GOT3 (cell line): Measurements from ENCODE around the gene DLD.
"Not testable (repeated sequence)": the region's sequence is repeated elsewhere in the genome, so short reads cannot be mapped to it uniquely, and the experiment has no call there.

Source experiments
- DNase-seq: peaks from one replicate; lab custom pipeline; 2025; ENCODE audit warnings: mixed read lengths; lab: John Stamatoyannopoulos, UW

Gene DLD

GRCh38 chr7:107945332-107945731 is 54.3 kb downstream of the DLD start:
- no peak for DNase-seq

DNA sequence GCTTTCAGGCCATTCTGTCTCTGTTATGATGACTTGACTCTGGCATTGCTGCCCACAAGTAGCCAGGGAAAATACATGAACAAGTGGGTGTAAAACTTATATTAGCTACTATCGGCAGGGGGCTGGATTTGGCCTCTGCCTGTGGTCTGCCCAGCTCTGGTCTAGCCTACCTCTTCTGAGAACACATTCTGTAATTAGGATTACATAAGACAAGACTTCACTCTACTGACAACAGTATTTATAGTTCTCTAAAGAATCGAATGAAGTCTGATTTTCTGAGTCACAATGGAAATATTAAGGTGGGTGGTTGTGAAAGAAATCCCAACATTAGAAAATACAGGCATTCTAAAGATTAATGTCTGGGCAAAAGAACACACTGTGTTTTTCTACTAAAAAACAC is 55.5 kb downstream of the DLD start:
- no peak for DNase-seq

GRCh38 chr7:107946881-107947280 is 55.9 kb downstream of the DLD start:
- DNase-seq = no peak

GRCh38 chr7:107948645-107949442 is 57.9 kb downstream of the DLD start:
- DNase-seq = no peak

- DNase-seq = no peak
Observed at GRCh38 chr7:107949443-107949935, 58.5 kb downstream of the DLD start.

- DNase-seq = no peak
Observed at GRCh38 chr7:107951172-107951787, 60.3 kb downstream of the DLD start.

- no peak for DNase-seq
Observed at GRCh38 chr7:107951896-107952295, 60.9 kb downstream of the DLD start.

GRCh38 chr7:107953265-107953923 is 62.4 kb downstream of the DLD start:
- no peak for DNase-seq

- DNase-seq = no peak
Observed at GRCh38 chr7:107953924-107954303, 62.9 kb downstream of the DLD start.

- no peak for DNase-seq
Observed at GRCh38 chr7:107955394-107955793, 64.4 kb downstream of the DLD start.

- not testable (repeated sequence) for DNase-seq
Observed at GRCh38 chr7:107956950-107957349, 66.0 kb downstream of the DLD start.

DNA sequence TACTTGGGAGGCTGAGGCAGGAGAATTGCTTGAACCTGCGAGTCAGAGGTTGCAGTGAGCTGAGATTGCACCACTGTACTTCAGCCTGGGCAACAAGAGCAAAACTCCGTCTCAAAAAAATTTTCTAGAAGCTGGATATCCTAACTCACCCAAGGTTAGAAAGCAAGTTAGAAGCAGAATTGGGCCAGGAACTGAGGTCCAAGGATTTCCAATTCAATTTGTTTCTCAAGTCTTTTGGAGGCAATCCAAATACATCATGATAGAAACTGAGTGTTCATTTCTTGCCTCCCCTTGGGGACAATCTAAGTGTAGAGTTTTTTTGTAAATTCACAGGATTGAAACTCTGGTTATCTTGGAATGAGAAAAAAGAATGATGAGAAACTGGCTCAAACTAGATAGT is 66.5 kb downstream of the DLD start:
- DNase-seq = no peak

- no peak for DNase-seq
Observed at GRCh38 chr7:107958764-107959526, 68.0 kb downstream of the DLD start.

- no peak for DNase-seq
Observed at GRCh38 chr7:107959527-107959898, 68.5 kb downstream of the DLD start.

- no peak for DNase-seq
Observed at GRCh38 chr7:107960272-107960671, 69.3 kb downstream of the DLD start.

DNA sequence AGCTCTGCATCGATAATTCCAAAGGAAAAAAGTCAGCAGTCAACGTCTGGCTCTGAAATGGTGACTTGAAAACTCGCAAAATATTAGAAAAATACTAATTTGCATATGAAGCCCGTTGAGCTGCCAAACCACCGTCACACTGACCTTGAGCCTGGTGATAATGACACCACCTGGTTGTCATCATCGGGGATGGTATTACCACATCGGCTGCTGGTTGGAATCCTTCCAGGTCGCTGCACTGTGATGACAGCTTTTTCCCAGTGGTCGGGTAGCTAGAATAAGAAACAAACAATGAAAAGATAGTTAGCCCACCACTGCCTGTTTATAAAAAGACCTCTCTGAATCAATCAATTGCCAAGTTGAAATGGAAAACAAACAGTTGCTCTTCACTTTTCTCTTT is 70.4 kb downstream of the DLD start:
- no peak for DNase-seq

DNA sequence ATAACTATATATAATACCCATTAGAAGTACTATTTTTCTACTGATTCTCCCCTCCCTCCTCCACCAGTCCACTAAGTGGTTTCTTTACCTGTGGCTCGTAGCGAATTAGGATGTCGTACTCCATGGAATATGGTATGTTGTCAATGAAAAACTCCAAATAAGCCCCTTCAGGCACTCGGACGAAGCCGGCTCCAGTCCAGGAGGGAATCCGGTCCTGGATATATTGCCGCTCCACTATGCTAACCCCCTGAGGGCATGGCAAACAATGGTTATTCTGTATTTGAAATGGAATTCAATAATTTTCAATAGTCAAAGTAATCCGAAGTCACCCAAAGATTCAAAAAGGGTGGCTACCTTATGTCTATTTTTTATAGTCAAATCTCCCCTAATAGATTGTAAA is 71.8 kb downstream of the DLD start:
- no peak for DNase-seq

DNA sequence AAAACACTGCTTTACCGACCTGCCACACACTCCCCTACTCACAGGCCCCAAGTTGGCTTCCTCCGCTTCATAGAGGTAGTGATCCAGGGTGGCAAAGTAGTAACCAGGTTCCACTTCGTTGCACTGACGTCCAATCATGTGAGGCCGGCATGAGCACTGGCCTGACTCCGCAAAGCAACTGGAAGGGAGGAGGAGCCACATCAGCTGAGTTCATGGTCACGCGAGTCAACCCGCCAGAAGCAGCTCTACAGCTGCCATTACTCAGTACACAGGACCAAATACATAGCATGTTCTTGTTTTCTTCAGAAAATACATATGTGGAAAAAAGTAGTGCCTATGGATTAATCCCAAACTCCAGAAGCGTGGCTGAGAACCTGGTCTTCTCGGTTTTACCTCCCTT is 73.5 kb downstream of the DLD start:
- no peak for DNase-seq

DNA sequence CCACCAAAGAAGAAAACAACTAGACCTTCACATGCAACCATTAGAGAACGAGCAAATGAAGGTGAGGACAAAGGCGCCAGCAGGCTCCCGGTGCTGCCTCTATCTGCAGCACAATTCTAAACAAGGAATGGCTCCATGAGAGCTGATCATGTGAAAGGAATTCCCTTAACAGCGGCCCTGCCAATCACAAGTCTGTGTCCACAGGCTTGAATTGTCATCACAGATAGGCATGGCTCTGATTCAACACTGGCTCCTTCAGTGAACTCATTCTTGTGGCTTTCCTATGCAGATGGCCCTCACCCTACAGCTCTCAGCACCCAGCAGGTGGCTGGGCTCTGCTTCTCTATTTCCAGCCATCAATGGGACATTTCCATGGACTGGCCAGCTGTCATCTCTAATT is 75.7 kb downstream of the DLD start:
- DNase-seq = no peak

DNA sequence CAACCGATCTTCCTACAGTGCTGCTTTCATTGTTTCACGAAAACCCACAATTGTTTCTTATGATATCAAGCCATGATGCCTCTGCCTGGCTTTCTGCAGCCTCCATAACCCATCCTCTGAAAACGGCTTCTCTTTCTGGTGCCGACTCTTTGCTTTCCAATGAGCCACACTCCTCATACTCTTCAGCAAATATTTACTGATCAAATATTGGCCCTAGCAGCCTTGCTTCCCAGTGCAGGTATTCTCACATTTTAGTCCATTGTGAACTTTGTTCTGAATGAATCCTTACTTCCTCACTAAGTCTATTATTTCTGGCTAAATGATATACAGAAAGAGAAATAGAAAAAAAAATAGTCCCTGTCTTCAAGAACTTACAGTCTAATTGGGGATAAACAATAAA is 76.4 kb downstream of the DLD start:
- DNase-seq = no peak

GRCh38 chr7:107968449-107968848 is 77.5 kb downstream of the DLD start:
- DNase-seq = no peak

DNA sequence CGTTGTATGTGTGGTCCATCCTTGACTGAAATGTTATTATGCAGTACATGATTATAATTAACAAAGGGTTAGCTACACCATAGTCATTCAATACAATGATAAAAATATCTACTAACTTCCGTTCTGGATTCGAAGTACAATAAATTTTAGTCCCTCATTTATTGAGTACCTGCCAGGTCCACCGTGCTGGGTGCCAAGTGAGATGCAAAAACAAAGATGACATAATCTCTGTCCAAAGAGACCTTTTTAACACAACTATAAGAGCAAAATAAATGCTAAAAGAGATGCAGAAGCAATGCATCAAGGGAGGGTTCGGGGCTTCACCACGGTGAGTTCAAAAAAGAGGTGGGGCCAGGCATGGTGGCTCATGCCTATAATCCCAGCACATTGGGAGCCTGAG is 78.9 kb downstream of the DLD start:
- DNase-seq = no peak
